CD1c-positive myeloid dendritic cell (primary cell): ENCODE measurements around the gene CPPED1.

ENCODE experiments used
- DNase-seq: peaks from one replicate; pipeline ENCODE4 v3.0.0-alpha.2; 2016; ENCODE audit errors: extremely low spot score

CPPED1 gene

DNA sequence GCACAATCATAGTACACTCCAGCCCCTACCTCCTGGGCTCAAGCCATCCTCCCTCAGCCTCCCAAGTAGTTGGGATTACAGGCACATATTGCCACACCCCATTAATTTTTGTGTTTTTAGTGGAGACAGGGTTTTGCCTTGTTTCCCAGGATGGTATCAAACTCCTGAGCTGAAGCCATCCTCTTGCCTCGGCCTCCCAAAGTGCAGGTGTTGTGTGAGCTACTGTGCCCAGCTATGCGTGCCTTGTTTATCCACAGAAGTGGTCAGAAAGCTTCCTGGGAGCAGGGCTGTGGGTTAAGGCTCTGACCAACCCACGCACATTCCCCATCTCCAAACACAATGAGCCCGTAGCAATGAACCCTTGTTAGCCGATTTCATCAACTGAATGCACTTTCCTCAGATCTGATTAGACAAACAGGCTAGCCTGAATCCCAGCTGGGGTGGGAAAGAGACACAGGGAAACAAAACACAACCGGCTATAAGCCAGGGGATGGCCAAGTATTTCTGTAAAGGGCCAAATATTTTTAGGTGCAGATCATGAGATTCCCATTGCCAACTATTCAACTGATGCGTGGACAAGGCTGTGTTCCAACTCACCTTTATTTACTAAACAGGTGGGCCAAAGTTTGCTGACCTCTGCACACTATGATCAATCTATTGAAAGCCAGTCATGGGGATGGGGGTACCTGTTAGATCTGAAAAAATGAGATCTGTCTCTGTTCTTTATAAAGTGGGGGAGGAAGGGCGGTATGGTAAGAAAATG lies 193.6 kb downstream of the CPPED1 start:
- no peak for DNase-seq
